ENCODE data around the gene AAK1.
"Not testable (repeated sequence)": the region's sequence is repeated elsewhere in the genome, so short reads cannot be mapped to it uniquely, and the experiment has no call there.

GRCh38 chr2:69662547-69662946 is 19.0 kb upstream of the AAK1 start:
- TF ChIP-seq CTCF (IDR thresholded peaks at IDR 0.05; ENCODE audit: extremely low read depth in 1 of 2, insufficient read depth in 1 of 2, low read depth in 1 of 2, low read length in 2 of 2); POLR2A (IDR thresholded peaks at IDR 0.05; ENCODE audit: low read depth, low read length); POLR2AphosphoS5 (IDR thresholded peaks at IDR 0.05; ENCODE audit: insufficient read depth, low read depth, low read length); MAX (IDR thresholded peaks at IDR 0.05; ENCODE audit: insufficient read depth, insufficient read length): not testable (repeated sequence)

All from endothelial cell of umbilical vein (primary cell).